Immature natural killer cell (primary cell): ENCODE results near the gene ALG9. TPM values are rescaled to one million over a fixed set of nuclear protein-coding genes. Genes with fewer than 3 reads are reported as not detected.
"Not testable (repeated sequence)": the region's sequence is repeated elsewhere in the genome, so short reads cannot be mapped to it uniquely, and the experiment has no call there.

Experiments used
- DNase-seq, 3 donors: peaks; one replicate each; pipeline ENCODE4 v3.0.0; 2022; ENCODE audit warnings: mixed read lengths in 1 of 3
- H3K27ac Mint-ChIP-seq, 6 donors: one replicate each; pipeline ENCODE4 v1.8.0; 2020; ENCODE audit warnings: mixed read lengths in 6 of 6, mild to moderate bottlenecking in 5 of 6, inconsistent platforms in 4 of 6, moderate library complexity in 3 of 6
- H3K27me3 Mint-ChIP-seq, 3 donors: one replicate each; pipeline ENCODE4 v1.8.0; 2020 to 2021; ENCODE audit warnings: low read depth in 3 of 3, mild to moderate bottlenecking in 3 of 3, mixed read lengths in 3 of 3, moderate library complexity in 3 of 3, inconsistent platforms in 1 of 3
- H3K36me3 Mint-ChIP-seq, 3 donors: one replicate each; pipeline ENCODE4 v1.8.0; 2020; ENCODE audit warnings: mixed read lengths in 3 of 3, inconsistent platforms in 2 of 3, mild to moderate bottlenecking in 2 of 3
- H3K4me1 Mint-ChIP-seq, 2 donors: one replicate each; pipeline ENCODE4 v1.8.0; 2020; ENCODE audit warnings: inconsistent platforms in 2 of 2, mild to moderate bottlenecking in 2 of 2, mixed read lengths in 2 of 2, moderate library complexity in 1 of 2
- H3K4me3 Mint-ChIP-seq, 5 donors: one replicate each; pipeline ENCODE4 v1.8.0; 2020; ENCODE audit warnings: mild to moderate bottlenecking in 5 of 5, mixed read lengths in 5 of 5, inconsistent platforms in 3 of 5, moderate library complexity in 3 of 5
- H3K9me3 Mint-ChIP-seq, 6 donors: one replicate each; pipeline ENCODE4 v1.8.0; 2020; ENCODE audit warnings: mild to moderate bottlenecking in 6 of 6, mixed read lengths in 6 of 6, inconsistent platforms in 4 of 6, moderate library complexity in 3 of 6
- polyA plus RNA-seq, 3 donors: library from polyadenylated mRNA; unstranded; fragments of 300-500 nt; fragmentation: Illumina TruSeq; gene quantifications; one replicate each; pipeline ENCODE4 v1.2.3, GENCODE V29; 2021

The ALG9 gene
- polyA plus RNA-seq, 3 donors from 2014 or later: 7.1 to 12.9 (median 11.4) TPM

DNA sequence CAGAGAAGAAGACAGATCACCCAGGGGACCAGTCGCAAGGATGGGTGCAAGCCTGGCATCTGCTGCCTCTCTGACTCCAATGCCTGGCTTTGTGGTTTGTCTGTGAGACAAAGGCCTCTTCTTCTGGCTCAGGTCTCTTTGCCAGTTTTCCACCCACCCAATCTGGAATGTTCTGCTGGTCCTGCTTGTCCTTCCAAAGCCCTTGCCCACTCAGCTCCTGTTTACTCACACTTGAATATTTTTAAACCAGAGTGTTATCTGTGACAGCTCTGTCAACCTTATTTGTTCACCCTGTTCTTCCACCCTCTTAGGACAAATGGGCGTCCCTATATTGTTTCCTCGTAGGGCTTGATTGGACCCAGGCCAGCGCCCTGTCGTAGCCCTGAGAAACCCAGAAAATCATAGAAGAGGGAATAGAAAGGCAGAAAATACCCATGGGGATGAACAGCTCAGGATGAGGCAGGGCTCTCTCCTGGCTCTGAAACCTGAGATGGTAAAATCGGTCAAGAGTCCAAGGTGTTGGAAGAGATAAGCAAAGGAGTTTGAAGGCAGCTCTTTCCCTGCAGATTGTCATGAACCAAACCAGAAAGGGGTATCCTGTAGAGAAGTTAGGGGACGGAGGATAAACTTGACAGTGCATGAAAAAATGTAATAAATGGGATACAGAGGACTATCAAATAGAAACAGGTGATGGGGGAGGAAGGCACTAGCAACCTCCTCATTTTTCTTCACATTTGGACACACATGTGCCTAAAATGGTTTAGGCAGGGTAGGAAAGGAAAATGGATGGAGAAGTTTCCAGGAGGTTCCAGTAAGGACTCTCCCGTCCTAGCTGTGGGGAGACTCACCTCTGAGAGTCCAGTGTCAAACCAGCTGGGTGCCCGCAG, 39.5 kb upstream of the ALG9 start:
- no peak overlapping the region for H3K27ac Mint-ChIP-seq
- H3K4me1 Mint-ChIP-seq: no peaks in the 10 kb centered on the region
- no peak overlapping the region for H3K4me3 Mint-ChIP-seq
- no peak for DNase-seq
- H3K9me3 Mint-ChIP-seq: peaks cover 0 to 2% (median 0%) of the 10 kb centered on the region in 6 donors
- H3K36me3 Mint-ChIP-seq: no peaks in the 10 kb centered on the region
- H3K27me3 Mint-ChIP-seq: peaks cover 12 to 16% (median 15%) of the 10 kb centered on the region in 3 donors

DNA sequence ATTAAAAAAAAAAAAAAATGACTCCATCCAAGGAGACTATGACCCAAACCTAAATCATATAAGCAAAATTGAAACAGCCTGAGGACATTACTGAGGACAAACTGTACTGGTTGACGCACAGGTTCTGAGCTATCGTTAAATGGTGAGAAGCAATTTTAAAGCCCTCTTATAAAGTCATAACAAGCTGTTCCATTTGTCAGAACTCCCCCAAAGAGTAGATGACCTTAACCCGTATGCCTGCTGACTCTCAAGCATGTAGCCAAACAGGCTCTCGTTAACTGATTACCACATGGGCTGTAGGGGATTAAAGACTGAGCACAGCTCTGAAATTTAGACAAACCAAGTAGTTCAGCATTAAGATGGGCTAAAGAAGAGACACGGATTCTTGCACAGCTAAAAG, 38.0 kb upstream of the ALG9 start:
- Mint-ChIP-seq H3K36me3 (peaks cover 0 to 4% (median 0%) of the 10 kb centered on the region in 3 donors), H3K27me3 (peaks cover 7 to 18% (median 12%) of the 10 kb centered on the region in 3 donors), H3K9me3 (peaks cover 0 to 2% (median 0%) of the 10 kb centered on the region in 6 donors), H3K4me3 (no peak overlapping the region), H3K27ac (no peak overlapping the region), H3K4me1 (no peaks in the 10 kb centered on the region)
- no peak for DNase-seq

DNA sequence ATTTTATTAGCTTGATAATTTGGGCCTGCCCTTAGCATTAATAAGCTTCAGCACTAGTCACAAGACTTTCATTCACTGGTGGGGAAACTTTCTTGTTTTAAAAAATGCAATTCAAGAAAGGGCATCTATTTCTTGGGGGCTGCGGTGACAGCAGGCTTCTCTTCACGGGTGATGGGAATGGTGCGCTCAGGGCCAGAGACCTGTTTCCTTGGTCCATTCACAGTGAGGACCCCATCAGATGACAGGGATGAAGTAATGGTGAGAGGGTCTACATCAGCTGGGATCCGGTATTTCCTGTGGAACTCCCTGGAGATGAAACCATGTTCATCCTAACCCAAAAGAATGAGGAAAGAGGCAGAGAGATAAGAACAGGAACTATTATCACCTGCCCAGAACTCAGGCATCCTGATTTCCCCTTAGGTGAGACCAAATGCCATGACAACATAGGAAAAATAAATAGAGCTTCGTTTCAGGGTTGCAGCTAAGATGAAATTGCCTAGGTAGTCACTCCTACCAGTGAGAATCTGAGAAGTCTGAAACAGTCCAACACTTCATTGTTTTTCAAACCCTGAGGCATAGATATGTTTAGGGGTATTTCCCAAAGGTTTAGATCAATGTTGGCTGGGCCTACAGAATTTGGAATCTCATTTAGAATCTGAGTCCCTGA, 37.4 kb upstream of the ALG9 start:
- peaks cover 0 to 2% (median 0%) of the 10 kb centered on the region in 6 donors for H3K9me3 Mint-ChIP-seq
- H3K4me1 Mint-ChIP-seq: no peaks in the 10 kb centered on the region
- no peak overlapping the region for H3K27ac Mint-ChIP-seq
- no peak overlapping the region for H3K4me3 Mint-ChIP-seq
- H3K36me3 Mint-ChIP-seq: peaks cover 0 to 4% (median 0%) of the 10 kb centered on the region in 3 donors
- DNase-seq: no peak
- peaks cover 7 to 15% (median 12%) of the 10 kb centered on the region in 3 donors for H3K27me3 Mint-ChIP-seq

DNA sequence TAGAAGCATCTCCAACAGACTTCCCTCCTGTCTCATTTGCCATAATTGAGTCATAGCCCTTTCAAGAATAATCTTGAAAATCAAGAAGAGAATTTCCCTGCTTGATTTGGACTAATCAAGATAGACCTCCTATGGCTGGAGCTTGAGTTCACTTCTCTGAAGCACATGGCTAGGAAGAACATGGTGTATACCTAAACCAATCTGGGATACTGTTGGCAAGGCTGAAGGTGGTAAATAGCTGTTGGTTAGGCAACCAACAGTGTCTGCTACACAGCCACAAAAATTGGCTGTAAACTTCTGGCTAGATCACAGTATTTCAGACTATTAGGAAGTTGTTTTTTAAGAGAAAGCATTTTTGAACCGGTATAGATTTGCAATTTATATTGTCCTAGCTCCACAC, 35.3 kb upstream of the ALG9 start:
- DNase-seq: no peak
- H3K27ac Mint-ChIP-seq: no peak overlapping the region
- H3K4me3 Mint-ChIP-seq: no peak overlapping the region
- no peaks in the 10 kb centered on the region for H3K4me1 Mint-ChIP-seq
- peaks cover 5 to 15% (median 10%) of the 10 kb centered on the region in 3 donors for H3K27me3 Mint-ChIP-seq
- peaks cover 0 to 5% (median 4%) of the 10 kb centered on the region in 3 donors for H3K36me3 Mint-ChIP-seq
- H3K9me3 Mint-ChIP-seq: peaks cover 0 to 2% (median 0%) of the 10 kb centered on the region in 6 donors

DNA sequence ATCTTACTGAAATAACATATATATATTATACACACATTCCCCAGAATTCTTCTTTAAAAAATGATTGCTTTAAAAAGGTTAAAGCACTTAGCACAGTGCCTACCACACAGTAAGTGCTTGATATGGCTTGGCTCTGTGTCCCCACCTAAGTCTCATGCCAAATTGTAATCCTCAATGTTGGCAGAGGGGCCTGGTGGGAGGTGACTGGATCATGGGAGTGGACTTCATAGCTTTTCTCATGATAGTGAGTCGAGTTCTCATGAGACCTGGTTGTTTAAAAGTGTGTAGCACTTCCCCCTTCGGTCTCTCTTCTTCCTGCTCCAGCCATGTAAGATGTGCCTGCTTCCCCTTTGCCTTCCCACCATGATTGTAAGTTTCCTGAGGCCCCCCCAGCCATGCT, 34.0 kb upstream of the ALG9 start:
- H3K4me3 Mint-ChIP-seq: no peak overlapping the region
- no peaks in the 10 kb centered on the region for H3K4me1 Mint-ChIP-seq
- peaks cover 0 to 5% (median 4%) of the 10 kb centered on the region in 3 donors for H3K36me3 Mint-ChIP-seq
- no peak for DNase-seq
- H3K27me3 Mint-ChIP-seq: peaks cover 5 to 7% (median 6%) of the 10 kb centered on the region in 3 donors
- no peak overlapping the region for H3K27ac Mint-ChIP-seq
- no peaks in the 10 kb centered on the region for H3K9me3 Mint-ChIP-seq

DNA sequence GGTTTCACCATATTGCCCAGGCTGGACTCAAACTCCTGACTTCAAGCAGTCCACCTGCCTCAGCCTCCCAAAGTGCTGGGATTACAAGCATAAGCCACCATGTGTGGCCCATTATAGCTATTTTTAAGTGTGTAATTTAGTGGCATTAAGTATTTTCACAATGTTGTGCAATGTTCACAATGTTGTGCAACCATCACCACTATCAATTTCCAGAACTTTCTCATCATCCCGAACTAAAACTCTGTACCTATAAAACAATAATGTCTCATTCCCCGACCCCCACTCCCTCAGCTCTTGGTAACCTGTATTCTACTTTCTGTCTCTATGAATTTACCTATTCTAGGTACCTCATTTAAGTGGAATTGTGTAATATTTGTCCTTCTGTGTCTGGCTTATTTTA, 15.5 kb upstream of the ALG9 start:
- H3K36me3 Mint-ChIP-seq: peaks cover 0 to 4% (median 0%) of the 10 kb centered on the region in 3 donors
- H3K4me3 Mint-ChIP-seq: no peak overlapping the region
- peaks cover 0 to 3% (median 3%) of the 10 kb centered on the region in 3 donors for H3K27me3 Mint-ChIP-seq
- H3K27ac Mint-ChIP-seq: no peak overlapping the region
- no peak for DNase-seq
- H3K9me3 Mint-ChIP-seq: no peaks in the 10 kb centered on the region
- no peaks in the 10 kb centered on the region for H3K4me1 Mint-ChIP-seq

DNA sequence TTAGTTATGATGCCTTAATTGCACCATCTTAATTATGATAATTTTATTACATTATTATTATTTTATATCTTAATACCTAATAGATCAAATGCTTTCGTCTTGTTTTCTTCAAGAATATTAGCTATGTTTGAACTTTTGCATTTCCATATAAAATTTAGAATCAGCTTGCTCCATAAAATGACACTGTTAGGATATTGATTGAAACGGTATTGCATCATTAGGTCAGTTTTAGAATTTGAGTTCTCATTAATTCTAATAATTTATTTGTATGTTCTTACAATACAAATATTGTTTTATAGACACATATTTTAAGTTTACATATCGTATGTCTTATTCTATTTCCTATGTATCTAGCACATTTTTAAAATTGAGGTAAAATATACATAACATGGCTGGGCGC, 14.7 kb upstream of the ALG9 start:
- no peak overlapping the region for H3K4me3 Mint-ChIP-seq
- DNase-seq: no peak
- no peaks in the 10 kb centered on the region for H3K9me3 Mint-ChIP-seq
- peaks cover 0 to 4% (median 0%) of the 10 kb centered on the region in 3 donors for H3K36me3 Mint-ChIP-seq
- no peak overlapping the region for H3K27ac Mint-ChIP-seq
- H3K4me1 Mint-ChIP-seq: no peaks in the 10 kb centered on the region
- H3K27me3 Mint-ChIP-seq: peaks cover 0 to 3% (median 3%) of the 10 kb centered on the region in 3 donors

DNA sequence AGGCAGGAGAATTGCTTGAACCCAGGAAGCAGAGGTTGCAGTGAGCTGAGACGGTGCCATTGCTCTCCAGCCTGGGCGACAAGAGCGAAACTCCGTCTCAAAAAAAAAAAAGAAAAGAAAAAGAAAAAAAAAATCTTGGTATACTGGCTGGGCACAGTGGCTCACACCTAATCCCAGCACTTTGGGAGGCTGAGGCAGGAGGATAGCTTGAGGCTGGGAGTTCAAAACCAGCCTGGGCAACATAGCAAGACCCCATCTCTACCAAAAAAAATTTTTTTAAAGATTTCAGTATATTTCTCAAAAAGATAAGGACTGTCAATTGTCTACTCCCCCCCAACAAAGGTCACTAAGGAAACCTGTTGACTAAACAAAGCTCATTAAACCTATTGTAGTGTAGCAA, 13.7 kb upstream of the ALG9 start:
- not testable (repeated sequence) for H3K4me3 Mint-ChIP-seq, DNase-seq, H3K4me1 Mint-ChIP-seq, H3K27ac Mint-ChIP-seq, H3K27me3 Mint-ChIP-seq, H3K36me3 Mint-ChIP-seq, H3K9me3 Mint-ChIP-seq

DNA sequence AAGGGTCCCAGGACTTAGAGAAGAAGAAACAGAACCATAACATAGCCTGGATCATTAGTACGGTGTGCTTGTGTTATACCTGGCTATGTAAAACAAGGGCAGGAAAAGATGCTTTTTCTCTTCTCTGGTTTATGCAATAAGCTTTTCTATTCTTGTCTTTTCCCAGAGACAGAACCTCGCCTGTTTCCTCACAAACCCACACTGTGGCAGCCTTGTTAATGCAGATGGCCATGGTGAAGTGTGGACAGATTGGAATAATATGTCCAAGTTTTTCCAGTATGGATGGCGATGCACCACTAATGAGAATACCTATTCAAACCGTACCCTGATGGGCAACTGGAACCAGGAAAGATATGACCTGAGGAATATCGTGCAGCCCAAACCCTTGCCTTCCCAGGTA, 10.8 kb upstream of the ALG9 start:
- no peak for DNase-seq
- peaks cover 5 to 9% (median 7%) of the 10 kb centered on the region in 3 donors for H3K27me3 Mint-ChIP-seq
- H3K9me3 Mint-ChIP-seq: no peaks in the 10 kb centered on the region
- H3K27ac Mint-ChIP-seq: peak overlapping the region in 1 of 6 donors; percentile 100
- H3K4me1 Mint-ChIP-seq: peaks cover 14 to 20% of the 10 kb centered on the region in 2 donors
- H3K4me3 Mint-ChIP-seq: no peak overlapping the region
- no peaks in the 10 kb centered on the region for H3K36me3 Mint-ChIP-seq

DNA sequence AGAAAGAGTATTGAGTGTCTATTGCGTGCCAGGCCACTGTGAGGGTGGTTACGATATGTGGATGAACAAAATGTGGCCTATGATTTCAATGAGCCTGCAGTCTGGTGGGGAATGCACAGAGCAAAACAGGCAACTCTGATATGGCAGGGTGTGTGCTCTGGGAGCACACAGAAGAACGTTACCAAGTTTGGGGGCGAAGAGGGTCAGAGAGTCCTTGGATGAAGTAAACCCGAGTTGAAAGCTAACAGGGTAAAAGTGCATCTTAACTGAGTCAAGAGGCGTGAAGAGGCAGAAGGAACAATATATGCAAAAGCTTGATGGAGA, 8.2 kb upstream of the ALG9 start:
- H3K9me3 Mint-ChIP-seq: no peaks in the 10 kb centered on the region
- H3K27ac Mint-ChIP-seq: peak overlapping the region; percentile 99 to 100 (median 100)
- no peak for DNase-seq
- H3K27me3 Mint-ChIP-seq: peaks cover 5 to 9% (median 6%) of the 10 kb centered on the region in 3 donors
- H3K4me1 Mint-ChIP-seq: peaks cover 14 to 20% of the 10 kb centered on the region in 2 donors
- peak overlapping the region; percentile 92 to 99 (median 94) for H3K4me3 Mint-ChIP-seq
- H3K36me3 Mint-ChIP-seq: peaks cover 0 to 5% (median 0%) of the 10 kb centered on the region in 3 donors

DNA sequence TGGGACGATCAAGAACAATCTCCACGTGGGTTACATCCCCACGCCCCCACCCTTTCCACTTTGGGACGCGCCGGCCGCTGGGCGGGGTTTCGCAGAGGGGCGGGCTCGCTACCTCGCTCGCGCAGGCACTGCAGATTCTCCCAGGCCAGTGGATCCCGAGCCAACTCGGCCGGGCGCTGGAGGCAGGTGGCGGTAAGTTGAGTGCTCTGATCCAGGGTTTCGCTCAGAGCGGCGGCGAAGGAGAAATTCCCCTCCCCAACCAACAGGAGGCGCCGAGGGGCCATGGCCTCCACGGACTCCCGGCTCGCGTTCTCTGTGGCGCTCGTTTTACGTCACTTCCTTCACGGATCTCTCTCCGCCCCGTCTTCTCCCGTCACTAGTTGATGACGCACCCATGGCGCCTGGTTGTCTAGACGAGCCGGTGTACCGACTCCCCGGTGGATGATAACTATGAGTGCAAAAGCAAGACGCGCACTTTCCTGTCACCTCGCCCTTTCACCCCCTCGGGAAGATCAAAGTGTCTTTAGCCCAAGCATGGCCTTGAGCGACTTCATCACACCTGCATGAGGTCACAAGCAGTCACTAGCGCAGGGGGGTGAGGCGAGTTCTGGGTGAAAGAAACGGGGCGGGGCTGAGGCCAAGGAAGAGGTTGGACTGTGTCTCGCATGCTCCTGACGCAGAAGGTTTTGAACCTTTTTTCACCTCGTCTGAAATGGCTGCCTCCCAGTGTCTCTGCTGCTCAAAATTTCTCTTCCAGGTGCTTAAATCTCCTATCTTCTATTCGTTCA, 7.7 kb upstream of the ALG9 start, which contains the start of the genes CFAP68 and FDXACB1:
CFAP68 (plus strand) TSS at position 693 of the 788 bp plus-strand sequence; CDS start at position 713, 20 bp downstream.
FDXACB1 (minus strand) TSS at position 317 of the 788 bp plus-strand sequence; CDS start at position 284, 33 bp downstream.
- Mint-ChIP-seq H3K4me1 (peaks cover 14 to 20% of the 10 kb centered on the region in 2 donors), H3K9me3 (no peaks in the 10 kb centered on the region), H3K4me3 (peak within 1 kb of the TSS; percentile 92 to 99 (median 94)), H3K27ac (peak within 1 kb of the TSS; percentile 99 to 100 (median 100)), H3K36me3 (peaks cover 0 to 7% (median 0%) of the 10 kb centered on the region in 3 donors), H3K27me3 (peaks cover 5 to 9% (median 6%) of the 10 kb centered on the region in 3 donors)
- DNase-seq: peak; percentile 98

DNA sequence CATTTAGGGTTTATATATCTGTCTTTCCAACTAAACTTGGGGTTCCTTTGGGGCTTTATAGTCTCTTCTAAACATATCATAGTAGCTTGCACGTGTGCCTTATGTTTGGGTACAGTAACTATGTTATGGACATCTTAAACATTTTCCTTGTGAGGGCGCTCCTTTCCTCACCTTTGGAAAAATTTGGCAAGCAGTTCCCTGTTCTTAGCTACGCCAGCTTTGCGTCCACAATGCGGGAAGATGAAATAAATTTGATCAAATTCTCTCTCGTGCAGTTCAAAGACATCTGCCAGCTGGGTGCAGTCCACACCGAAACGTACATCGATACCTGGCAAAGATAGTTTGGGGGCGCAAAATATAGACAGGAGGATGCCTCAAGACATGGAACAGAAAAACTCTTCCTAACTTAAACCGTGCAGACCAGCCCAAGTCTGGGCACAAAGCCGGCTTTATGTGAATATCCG, 7.0 kb upstream of the ALG9 start:
- DNase-seq: no peak
- peak overlapping the region; percentile 99 to 100 (median 100) for H3K27ac Mint-ChIP-seq
- H3K36me3 Mint-ChIP-seq: peaks cover 0 to 9% (median 0%) of the 10 kb centered on the region in 3 donors
- H3K9me3 Mint-ChIP-seq: no peaks in the 10 kb centered on the region
- H3K27me3 Mint-ChIP-seq: peaks cover 5 to 9% (median 6%) of the 10 kb centered on the region in 3 donors
- H3K4me1 Mint-ChIP-seq: peaks cover 14 to 20% of the 10 kb centered on the region in 2 donors
- peak overlapping the region; percentile 92 to 99 (median 94) for H3K4me3 Mint-ChIP-seq

DNA sequence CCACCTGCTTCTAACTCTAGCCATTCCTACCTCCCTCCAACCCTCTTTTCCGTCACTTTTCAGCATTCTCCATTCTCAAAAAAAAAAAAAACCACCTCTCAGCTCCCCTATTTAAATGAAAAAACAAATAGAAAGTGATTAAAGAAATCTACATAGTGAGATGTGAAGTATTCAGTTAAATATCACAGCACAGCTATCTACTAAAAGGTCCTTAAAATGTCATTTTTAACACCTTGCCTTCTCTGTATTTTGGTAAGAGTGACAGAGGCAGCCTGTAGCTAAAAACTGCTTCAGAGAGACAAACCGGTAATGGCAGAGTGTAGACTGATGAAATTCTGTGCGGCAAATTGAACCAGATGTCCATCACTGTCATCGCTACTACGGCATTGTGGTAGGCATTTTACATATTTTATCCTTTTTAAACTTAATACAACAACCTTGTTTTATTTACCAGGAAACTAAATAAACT, 346 bp upstream of the ALG9 start:
- DNase-seq: no peak
- Mint-ChIP-seq H3K4me1 (peaks cover 18 to 35% of the 10 kb centered on the region in 2 donors), H3K36me3 (peaks cover 12 to 26% (median 16%) of the 10 kb centered on the region in 3 donors), H3K9me3 (no peaks in the 10 kb centered on the region), H3K27ac (peak overlapping the region; percentile 84 to 96 (median 92)), H3K27me3 (peaks cover 5 to 14% (median 12%) of the 10 kb centered on the region in 3 donors), H3K4me3 (peak overlapping the region; percentile 88 to 95 (median 92))
